ENCODE data around the gene TMED1.

- no peak for TF ChIP-seq CTCF (IDR thresholded peaks at IDR 0.05; ENCODE audit: insufficient read depth, low read depth, low read length)
- TF ChIP-seq EZH2 (IDR thresholded peaks at IDR 0.05; ENCODE audit: insufficient read depth, low read length), result no peak
Measured at GRCh38 chr19:10839114-10840050, 3.4 kb upstream of the TMED1 start.

All from astrocyte (in vitro differentiated cells and primary cell).